GM18951 (cell line): Measurements from ENCODE around the gene MAMDC4.
"Not testable (repeated sequence)": the region's sequence is repeated elsewhere in the genome, so short reads cannot be mapped to it uniquely, and the experiment has no call there.

Experiments
- POLR2A ChIP-seq: IDR thresholded peaks from 4 replicates; pipeline ENCODE4 v1.6.1; 2011; ENCODE audit warnings: mild to moderate bottlenecking; ENCODE audit not compliant: insufficient read length, insufficient read depth; ENCODE audit errors: extremely low read depth
- in situ Hi-C: fragments of 300-500 bp; cut with MboI; formaldehyde crosslinking; loops from one replicate; pipeline ENCODE4 v1.12.0; 2022; ENCODE audit warnings: low sequenced_read_pairs, mixed read lengths, inconsistent platforms; ENCODE audit not compliant: unreplicated experiment

MAMDC4 gene

GRCh38 chr9:136829412-136829811 lies 22.7 kb upstream of the MAMDC4 start:
- TF ChIP-seq POLR2A, result no peak
- in situ Hi-C loops, result no loop called here

- no peak for TF ChIP-seq POLR2A
- in situ Hi-C loops, result no loop called here
Observed at GRCh38 chr9:136829981-136830885, 21.9 kb upstream of the MAMDC4 start.

- TF ChIP-seq POLR2A, result no peak
- in situ Hi-C loops, result no loop called here
Observed at GRCh38 chr9:136831002-136831719, 21.0 kb upstream of the MAMDC4 start.

GRCh38 chr9:136831720-136832104 lies 20.4 kb upstream of the MAMDC4 start:
- no peak for TF ChIP-seq POLR2A
- in situ Hi-C loops, result no loop called here

GRCh38 chr9:136832581-136832980 lies 19.6 kb upstream of the MAMDC4 start:
- in situ Hi-C loops, result no loop called here
- TF ChIP-seq POLR2A, result no peak

GRCh38 chr9:136833381-136834048 lies 18.6 kb upstream of the MAMDC4 start:
- in situ Hi-C loops, result not testable (repeated sequence)

- in situ Hi-C loops, result no loop called here
- no peak for TF ChIP-seq POLR2A
Observed at GRCh38 chr9:136835162-136835931, 16.8 kb upstream of the MAMDC4 start.

GRCh38 chr9:136835932-136836904 lies 15.9 kb upstream of the MAMDC4 start:
- no peak for TF ChIP-seq POLR2A
- in situ Hi-C loops, result no loop called here

- no peak for TF ChIP-seq POLR2A
- in situ Hi-C loops, result no loop called here
Observed at GRCh38 chr9:136837146-136837855, 14.8 kb upstream of the MAMDC4 start.

- in situ Hi-C loops, result not testable (repeated sequence)
Observed at GRCh38 chr9:136837856-136838277, 14.3 kb upstream of the MAMDC4 start.
